GM12891 (cell line): ENCODE measurements around the gene TMEM218.

ENCODE experiments used
- POLR2A ChIP-seq: IDR thresholded peaks from 2 replicates; pipeline ENCODE4 v1.6.1; 2011; ENCODE audit warnings: low read depth, low read length, control low read depth
- SPI1 ChIP-seq: IDR thresholded peaks from 2 replicates; pipeline ENCODE4 v1.6.1; 2011; ENCODE audit warnings: low read depth, low read length, control low read depth

DNA sequence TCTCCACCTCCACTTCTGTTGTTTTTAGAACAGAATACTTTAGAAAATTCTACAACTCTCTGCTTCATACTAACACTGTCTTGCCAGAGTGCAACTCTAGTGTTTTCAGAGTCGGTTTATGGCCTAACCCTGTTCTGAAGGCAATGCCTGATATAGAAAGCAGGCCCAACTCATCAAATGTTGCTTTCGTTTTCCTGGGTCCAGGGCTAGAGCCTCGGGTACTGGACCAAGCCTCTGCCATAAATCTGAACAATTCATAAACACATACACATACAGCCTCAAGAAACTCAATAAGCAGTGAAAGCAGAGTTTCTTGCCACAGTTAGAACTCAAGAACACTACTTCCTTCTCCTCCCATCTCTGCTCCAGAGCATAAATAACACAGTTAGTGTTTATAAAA lies 9.8 kb downstream of the TMEM218 start:
- TF ChIP-seq POLR2A: no peak
- no peak for TF ChIP-seq SPI1
